Measurements from ENCODE around the gene HILPDA. TPM values are rescaled to one million over a fixed set of nuclear protein-coding genes. Genes with fewer than 3 reads are reported as not detected.
A peak's percentile ranks its signal among the peaks of the same experiment; 100 is the strongest.
"Not testable (repeated sequence)": the region's sequence is repeated elsewhere in the genome, so short reads cannot be mapped to it uniquely, and the experiment has no call there.

HILPDA gene
- total RNA-seq, 1 donor from 2014 or later = 8.3 TPM

DNA sequence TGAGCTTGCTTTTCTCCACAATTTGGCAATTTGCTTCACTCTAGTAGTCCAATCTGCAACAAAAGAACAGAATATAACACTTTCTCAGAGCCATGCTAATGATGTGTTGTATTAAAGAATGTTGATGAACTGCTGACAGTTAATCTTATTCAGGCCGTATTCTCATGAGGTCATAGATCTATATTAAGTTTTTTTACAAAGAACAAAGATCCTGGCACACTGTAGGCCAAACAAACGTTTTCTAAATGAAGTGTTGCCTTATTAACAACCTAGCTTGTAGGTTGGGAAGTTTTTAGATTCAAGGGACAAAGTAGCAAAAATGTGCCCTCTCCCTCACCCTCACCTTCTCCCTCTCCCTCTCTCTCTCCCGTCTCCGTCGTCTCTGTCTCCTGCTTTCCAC lies 6.8 kb downstream of the HILPDA start:
- no peak for DNase-seq (ENCODE audit: low read depth in 2 of 2)

DNA sequence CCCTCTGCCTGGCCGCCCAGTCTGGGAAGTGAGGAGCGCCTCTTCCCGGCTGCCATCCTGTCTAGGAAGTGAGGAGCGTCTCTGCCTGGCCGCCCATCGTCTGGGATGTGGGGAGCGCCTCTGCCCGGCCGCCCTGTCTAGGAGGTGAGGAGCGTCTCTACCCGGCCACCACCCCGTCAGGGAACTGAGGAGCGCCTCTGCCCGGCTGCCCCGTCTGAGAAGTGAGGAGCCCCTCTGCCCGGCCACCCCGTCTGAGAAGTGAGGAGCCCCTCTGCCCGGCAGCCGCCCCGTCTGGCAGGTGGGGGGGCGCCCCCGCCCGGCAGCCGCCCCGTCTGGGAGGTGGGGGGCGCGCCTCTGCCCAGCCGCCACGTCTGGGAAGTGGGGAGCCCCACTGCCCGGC lies 7.7 kb downstream of the HILPDA start:
- not testable (repeated sequence) for DNase-seq (ENCODE audit: low read depth in 2 of 2)

DNA sequence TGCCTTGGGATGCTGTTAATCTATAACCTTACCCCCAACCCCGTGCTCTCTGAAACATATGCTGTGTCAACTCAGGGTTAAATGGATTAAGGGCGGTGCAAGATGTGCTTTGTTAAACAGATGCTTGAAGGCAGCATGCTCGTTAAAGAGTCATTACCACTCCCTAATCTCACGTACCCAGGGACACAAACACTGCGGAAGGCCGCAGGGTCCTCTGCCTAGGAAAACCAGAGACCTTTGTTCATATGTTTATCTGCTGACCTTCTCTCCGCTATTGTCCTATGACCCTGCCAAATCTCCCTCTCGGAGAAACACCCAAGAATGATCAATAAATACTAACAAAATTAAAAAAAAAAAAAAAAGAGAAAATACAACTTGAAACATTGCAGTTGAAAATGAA lies 8.3 kb downstream of the HILPDA start:
- DNase-seq (ENCODE audit: low read depth in 2 of 2) = not testable (repeated sequence)

DNA sequence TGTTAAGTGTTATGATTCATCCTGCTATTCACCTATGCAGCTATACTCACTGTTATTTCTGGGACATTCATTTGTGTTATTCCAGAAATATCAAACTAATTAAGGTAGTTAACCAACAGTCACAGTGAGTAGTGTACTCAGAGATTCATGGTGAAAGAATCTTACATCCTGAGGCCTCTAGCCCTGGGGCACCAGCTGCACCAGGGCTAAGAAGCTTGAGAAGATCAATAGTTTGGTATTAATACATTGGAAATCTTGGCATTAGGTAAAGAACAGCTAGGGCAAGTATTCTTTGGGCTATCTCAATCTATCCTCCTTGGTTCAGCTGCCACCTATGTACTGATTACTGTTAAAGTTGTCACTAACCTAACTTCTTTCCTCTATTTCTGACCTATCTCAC lies 11.2 kb downstream of the HILPDA start:
- DNase-seq (ENCODE audit: low read depth in 2 of 2) = not testable (repeated sequence)

DNA sequence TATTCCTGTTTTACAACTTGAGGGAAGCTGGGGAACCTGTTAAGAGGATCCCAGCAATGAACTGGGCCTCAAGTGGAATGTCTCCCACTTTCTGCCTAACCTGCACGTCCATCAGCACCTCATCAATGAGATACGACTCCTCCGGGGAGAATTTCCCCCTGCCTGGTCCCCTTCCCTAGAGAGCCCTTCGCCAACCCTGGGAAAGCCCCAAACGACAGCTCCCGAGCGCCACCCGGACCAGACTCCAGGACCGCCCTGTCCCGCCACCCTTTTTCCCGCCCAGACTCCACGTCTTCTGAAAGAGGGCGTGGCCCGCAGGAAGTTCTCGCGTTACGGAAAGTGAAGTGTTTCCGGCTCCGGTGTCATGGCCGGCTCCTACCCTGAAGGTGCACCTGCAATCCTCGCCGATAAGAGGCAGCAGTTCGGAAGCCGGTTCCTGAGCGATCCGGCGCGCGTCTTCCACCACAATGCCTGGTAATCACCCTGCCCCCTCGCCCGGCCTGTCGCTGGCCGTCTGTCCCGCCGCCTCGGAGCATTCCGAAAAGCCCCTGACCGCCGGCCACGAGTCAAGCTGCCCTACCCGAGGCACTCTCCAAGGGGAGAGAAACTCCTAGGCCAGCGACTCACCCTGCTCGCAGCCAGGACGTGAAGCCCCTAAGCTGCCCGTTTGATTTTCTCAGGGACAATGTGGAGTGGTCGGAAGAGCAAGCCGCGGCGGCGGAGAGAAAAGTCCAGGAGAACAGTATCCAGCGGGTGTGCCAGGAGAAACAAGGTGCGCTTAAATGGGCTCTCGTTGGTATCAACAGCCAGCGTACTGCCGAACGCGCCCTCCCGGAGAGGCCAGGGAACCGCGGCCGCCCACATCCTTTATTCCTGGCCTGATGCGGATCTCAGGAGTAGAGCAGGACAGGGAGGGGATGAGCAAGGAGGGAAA lies 21.0 kb downstream of the HILPDA start, which contains the start of gene METTL2B:
Gene METTL2B, plus strand, starts transcription at position 347 of the 934 bp plus-strand sequence. Its CDS starts 18 bp downstream, at position 365.
- peak; percentile 83 to 96 for DNase-seq (ENCODE audit: low read depth in 2 of 2)

DNA sequence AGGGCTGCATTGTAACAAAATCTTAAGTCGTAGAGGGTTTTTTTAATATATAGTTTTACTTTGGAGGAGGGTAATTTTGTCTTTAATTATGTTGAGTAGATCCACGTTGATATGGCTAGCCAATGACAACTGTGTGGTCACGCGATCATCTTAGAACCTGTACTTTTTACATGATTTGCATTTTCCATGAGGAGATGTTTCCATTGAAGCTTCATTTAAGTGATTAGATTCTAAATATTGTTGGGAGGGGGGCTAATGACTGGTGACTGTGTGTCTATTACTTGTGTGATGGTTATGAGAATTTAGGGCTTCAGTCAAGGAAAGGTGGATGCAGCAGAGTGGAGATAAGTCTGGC lies 21.6 kb downstream of the HILPDA start:
- peak in 1 of 2 donors; percentile 21 for DNase-seq (ENCODE audit: low read depth in 2 of 2)

DNA sequence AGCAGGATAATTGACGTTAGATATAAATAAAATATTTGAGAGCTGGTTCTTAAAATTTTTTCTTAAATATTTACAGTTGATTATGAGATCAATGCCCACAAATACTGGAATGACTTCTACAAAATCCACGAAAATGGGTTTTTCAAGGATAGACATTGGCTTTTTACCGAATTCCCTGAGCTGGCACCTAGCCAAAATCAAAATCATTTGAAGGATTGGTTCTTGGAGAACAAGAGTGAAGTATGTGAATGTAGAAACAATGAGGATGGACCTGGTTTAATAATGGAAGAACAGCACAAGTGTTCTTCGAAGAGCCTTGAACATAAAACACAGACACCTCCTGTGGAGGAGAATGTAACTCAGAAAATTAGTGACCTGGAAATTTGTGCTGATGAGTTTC lies 23.4 kb downstream of the HILPDA start:
- DNase-seq (ENCODE audit: low read depth in 2 of 2) = not testable (repeated sequence)

DNA sequence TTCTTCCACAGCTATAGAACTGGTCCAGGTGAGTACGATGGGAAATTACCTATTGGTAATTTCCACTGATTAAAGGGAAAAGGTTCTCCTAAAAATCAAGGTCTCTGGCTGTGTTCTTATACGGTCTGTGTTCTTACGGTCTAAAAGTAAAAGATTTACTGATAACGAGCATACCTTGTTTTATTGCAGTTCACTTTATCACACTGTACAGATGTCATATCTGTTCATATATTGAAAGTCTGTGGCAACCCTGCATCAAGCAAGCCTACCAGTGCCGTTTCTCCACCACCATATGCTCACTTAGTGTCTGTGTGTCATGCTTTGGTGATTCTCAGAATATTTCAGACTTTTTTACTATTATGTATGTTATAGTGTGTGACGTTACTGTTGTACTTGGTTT lies 32.5 kb downstream of the HILPDA start:
- not testable (repeated sequence) for DNase-seq (ENCODE audit: low read depth in 2 of 2)

DNA sequence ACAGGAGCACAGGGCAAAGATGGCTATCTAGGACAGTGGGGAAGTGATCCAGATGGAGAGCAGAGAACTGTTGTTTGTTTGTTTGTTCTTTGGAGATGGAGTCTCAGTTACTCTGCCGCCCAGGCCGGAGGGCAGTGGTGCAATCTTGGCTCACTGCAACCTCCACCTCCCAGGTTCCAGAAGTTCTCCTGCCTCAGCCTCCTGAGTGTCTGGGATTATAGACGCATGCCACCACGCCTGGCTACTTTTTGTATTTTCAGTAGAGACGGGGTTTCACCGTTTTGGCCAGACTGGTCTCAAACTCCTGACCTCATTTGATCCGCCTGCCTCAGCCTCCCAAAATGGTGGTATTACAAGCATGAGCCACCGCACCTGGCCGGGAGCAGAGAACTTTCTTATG lies 41.7 kb downstream of the HILPDA start:
- no peak for DNase-seq (ENCODE audit: low read depth in 2 of 2)

DNA sequence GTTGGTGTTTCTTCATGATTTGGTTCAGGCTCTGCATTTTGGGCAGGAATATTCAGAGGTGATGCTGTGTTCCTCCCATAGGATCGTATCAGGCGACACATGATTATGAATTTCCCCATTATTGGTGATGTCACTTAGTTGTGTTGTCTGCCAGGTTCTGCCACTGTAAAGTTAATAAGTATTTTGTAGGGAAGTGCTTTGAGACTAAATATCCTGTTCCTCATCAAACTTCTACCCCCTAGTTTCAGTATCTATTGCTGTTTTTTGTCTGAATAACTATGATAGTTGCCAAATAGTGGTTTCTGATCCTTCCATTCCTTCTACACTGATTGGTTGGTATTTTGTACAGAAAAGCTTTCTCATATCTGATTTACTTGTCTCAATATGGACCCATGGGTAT lies 49.7 kb downstream of the HILPDA start:
- DNase-seq (ENCODE audit: low read depth in 2 of 2) = not testable (repeated sequence)

DNA sequence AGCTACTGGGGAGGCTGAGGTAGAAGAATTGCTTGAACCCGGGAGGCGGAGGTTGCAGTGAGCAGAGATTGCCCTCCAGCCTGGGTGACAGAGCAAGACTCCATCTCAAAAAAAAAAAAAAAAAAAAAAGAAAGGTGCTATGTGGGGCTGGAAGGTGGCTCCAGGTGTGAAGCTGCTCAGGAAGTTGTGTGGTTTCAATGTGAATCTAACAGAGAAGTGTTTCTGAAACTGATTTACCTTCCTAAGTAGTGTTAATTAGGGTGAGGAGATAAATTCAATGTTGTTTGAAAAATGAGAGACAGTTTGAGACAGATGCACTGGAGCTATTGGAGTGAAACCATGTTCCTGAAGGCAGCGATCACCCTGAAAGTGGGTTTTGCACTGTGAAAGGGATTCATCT lies 51.1 kb downstream of the HILPDA start:
- DNase-seq (ENCODE audit: low read depth in 2 of 2) = not testable (repeated sequence)

DNA sequence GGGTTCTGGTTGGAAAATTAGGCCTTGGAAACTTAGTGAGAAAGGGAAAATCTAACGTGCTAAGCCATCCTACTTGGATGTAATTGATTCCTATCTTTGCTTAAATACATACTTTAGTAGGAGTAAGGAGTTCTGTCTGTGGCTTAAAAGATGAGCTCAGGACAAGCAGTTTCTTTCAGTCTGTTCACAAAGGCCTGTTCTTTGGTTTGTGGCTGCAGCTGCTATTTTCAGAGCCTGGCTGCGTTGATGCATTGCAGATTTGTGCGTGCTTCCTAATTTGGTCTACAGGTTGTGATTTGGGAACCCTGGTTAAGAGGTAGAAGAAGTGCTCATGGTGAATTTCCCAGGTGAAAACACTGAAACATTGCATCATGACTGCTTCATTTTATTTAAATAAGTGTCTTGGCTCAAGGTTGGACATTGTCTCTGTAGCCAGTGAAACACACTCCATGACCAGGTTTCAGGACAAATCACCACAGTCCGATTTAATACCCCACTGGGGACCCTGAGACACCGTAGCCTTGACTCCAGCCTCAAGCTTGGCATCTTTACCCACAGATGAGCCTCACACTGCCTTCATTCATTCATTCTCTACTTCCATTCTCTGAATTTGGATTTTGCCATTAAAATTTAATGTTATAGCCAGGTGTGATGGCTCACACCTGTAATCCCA lies 51.8 kb downstream of the HILPDA start:
- DNase-seq (ENCODE audit: low read depth in 2 of 2) = not testable (repeated sequence)

Other genes starting within 250 kb of the HILPDA start
- gene LEP, start 214.6 kb upstream of the HILPDA start, total RNA-seq = not detected in 2 replicates
- gene RBM28, start 112.0 kb upstream of the HILPDA start, total RNA-seq = 6.5 and 7.0 TPM in 2 replicates
- gene PRRT4, start 94.2 kb upstream of the HILPDA start, total RNA-seq = not detected in 2 replicates
- gene IMPDH1, start 45.9 kb upstream of the HILPDA start, total RNA-seq = 54.9 and 63.5 TPM in 2 replicates
- gene METTL2B, start 20.9 kb downstream of the HILPDA start, total RNA-seq = 20.1 and 22.6 TPM in 2 replicates
- under 0.01 and 0.25 TPM in 2 replicates for gene GARIN1A, start 216.4 kb downstream of the HILPDA start, total RNA-seq

All from dermis microvascular lymphatic vessel endothelial cell (primary cell).